GM11168 (cell line): ENCODE results near the gene SBF2.

Source experiments
- in situ Hi-C: fragments of 300-500 bp; cut with MboI; formaldehyde crosslinking; loops from one replicate; pipeline ENCODE4 v1.12.0; 2022; ENCODE audit warnings: low sequenced_read_pairs; ENCODE audit not compliant: unreplicated experiment

SBF2 gene

DNA sequence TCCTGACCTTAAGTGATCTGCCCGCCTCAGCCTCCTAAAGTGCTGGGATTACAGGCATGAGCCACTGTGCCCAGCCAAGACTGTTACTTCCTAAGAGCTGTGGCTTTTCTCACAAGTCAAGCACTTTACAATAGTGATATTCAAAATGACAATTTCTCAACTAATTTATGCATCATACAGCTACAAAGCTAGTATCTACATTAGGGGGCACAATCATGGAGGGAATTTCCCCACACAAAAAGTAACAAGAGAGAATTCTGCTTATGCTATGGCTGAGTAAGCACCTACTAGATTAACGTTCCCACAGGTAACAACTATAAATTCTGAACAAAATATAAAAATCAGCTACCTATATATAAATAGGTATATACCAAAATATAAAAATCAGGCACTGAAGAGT, 72.7 kb downstream of the SBF2 start:
- in situ Hi-C loops, result no loop called here

DNA sequence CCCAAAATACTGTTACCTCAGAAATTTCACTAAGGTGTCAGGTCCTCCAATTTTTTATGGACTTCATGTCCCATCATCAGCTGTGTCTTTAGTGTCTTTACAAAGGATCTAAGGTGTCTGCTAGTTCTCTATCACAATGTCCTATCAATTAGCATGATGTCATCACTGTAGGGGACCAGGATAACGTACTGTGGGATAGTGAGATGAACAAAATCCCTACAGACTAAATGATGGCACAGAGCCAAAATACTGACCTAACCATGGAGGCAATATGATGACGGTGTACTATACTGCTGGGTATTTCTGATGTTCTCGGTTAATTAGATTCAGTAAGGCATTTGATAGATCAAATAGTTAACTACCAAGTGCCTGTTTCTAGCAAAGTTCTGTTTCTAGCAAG, 82.5 kb downstream of the SBF2 start:
- in situ Hi-C loops, result loop anchor here (5.0 kb wide), 1 partner anchor 101 kb away; no protein-coding TSS in a partner anchor

DNA sequence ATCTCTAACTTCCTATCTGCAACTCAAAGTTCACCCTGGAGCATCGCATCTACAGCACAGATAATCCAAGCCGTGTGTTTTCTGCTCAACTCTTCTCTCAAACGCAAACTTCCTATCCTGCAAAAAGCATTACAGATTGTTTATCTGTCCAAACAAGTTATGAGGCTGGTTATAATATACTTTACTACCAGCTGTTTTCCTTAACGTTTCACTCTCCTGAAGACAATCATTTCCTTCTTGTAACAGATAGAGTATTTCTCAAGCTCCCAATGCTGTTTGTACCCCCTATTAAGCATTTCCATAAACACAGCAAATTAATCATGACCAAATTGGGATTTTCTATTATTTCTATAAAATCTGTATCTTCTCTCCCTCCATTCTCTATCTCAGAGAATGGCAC, 84.7 kb downstream of the SBF2 start:
- in situ Hi-C loops, result no loop called here

DNA sequence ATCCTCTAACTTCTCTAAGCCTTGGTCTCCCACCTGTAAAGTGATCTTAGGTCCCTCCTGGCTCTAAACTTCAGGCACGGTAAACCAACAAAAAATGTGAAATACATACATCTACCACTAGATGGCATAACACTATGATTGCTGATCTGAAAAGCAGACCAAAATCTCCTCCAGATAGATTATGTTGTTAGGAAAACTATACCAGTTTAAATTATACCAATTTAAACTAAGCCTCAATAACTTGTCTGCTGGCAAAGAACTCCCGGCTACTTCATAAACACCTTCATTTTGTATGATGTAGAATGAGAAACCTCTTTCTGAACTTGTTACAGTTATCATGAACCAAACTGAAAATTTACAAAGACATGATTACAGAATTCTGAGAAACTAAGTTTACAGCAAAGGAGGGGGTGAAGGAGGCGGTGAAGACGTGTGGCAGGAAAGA, 85.9 kb downstream of the SBF2 start:
- in situ Hi-C loops, result no loop called here

DNA sequence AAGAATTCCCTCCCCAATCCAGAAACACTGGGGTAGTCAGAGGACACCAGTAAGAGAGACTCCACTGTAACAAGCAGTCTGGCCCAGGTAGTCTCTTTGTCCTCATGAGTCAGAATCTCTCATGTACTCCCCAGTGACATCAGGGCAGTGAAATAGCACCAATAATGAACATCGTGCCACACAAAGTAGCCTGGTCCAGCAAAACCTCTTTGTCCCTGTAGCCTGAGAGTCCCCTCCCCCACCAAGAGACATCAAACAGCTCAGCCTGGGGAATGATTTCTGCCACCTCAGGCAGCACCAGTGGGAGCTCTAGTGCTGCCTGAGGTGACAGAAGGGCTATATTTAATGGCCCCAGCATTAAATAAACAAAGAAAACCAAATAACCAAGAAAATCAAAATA, 88.1 kb downstream of the SBF2 start:
- in situ Hi-C loops, result no loop called here

DNA sequence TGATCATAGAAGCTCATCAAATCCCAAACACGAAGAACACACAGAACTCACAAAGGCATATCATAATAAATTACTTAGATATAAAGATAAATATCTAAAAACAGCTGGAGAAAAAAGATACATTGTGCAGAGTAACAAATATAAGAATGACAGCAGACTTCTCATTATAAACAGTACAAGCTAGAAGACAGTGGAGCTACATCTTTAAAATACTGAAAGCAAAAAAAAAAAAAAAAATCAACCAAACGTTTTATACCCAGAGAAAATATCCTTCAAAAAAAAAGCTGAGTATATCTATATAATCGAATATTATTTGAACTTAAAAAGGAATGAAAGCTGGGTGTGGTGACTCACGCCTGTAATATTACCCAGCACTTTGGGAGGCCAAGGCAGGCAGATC, 90.0 kb downstream of the SBF2 start:
- in situ Hi-C loops, result no loop called here

DNA sequence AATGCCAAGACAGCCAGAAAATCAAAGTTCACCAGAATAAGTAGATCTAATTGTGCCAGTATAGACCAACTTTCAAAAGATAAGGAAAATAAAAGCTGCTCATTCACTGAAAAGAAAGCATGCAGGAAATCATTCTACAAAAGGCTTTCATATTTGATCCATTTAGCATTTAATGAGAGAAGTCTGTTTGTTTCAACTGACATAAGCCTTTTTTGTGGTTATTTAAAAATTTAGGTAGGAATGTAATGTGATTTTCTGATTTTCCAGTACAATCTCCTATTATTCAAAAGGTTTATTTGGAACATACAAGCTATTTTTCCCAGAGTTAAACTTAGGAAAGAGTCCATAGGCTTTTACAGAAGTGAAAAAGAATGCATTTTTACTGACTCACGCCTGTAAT, 92.7 kb downstream of the SBF2 start:
- in situ Hi-C loops, result no loop called here

DNA sequence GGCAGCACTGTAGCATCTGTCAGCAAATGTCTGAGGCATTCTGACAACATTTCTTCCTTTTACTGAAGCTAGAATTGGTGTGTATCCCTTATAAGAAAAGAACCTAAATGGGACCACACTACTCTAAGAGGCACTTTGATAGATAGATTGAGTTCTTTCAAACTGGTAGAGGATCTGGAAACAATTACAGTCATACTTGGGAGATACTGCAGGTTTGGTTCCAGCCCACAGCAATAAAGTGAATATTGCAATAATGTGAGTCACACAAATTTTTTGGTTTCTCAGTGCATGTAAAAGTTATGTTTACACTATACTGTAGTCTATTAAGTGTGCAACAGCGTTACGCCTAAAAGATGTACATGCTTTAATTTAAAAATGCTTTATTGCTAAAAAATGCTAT, 96.9 kb downstream of the SBF2 start:
- in situ Hi-C loops, result no loop called here

DNA sequence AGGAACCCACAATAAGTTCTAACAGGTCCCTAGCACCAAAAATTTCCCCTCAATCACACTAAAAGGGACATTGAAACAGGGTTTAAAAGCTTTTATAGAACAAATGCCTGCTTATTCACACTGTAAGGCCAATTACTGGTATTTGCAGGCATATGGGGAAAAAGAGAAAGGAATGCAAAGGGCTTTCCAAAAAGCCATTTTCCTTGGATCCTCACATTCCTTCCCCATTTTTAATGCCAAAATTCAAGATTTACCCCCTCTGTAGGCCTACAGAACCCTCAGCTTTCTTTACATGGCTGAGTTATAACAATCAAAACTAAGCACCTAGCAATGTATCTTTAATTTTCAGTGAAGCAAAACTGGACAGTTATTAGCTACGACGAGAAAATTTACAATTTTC, 102.0 kb downstream of the SBF2 start:
- in situ Hi-C loops, result no loop called here

DNA sequence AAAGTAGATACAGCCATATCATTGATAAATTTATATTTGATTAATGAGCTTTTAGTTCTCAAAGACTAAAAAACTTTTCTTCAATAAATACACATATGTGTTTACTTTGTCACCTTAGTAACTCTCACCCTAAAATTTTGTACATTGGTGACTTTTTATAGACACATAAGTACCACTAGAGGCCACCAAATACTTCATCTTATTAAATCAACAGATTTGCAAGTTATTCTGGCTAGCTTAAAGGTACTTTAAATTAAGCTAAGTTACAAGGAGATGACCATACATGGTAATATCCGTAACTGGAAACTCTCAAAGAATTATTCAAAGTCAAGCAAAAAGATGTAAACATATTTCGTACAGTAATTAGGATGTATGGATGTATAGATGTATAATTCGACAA, 112.2 kb downstream of the SBF2 start:
- in situ Hi-C loops, result no loop called here

DNA sequence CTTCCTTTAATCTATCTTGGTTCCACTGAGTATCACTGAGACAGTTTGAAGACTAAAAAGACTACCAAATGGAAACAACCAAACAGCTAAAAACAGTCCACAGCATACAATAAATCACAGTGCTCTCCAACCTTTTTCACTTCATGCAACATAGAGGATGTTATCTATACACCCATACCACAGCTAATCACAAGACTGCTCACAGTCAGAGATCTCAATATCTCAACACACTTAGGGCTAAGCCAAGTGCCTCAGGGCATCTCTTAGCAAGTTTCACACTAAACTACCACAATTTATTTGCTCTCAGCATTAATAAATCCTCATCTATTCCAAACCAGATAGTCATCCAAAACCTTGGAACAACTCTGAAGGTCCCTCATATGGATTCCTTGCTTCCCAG, 129.4 kb downstream of the SBF2 start:
- in situ Hi-C loops, result no loop called here

DNA sequence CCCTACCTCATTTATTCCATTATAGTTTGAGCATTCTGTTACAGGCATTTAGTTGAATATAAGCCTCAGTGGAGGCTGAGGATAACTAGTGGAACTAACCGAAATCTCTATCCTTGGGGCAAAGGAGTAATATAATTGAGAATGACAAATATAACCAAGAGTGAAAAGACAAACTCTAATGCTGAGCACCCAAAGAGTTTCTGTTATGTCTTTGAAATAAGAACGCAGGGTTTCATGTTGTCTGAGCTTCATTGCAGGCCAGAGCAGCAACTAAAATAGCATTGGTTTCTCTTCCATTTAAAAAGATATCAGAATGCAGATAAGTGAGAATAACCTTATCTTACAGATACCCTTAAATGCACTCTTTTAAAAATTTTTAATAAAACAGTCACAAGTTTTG, 131.8 kb downstream of the SBF2 start:
- in situ Hi-C loops, result no loop called here

DNA sequence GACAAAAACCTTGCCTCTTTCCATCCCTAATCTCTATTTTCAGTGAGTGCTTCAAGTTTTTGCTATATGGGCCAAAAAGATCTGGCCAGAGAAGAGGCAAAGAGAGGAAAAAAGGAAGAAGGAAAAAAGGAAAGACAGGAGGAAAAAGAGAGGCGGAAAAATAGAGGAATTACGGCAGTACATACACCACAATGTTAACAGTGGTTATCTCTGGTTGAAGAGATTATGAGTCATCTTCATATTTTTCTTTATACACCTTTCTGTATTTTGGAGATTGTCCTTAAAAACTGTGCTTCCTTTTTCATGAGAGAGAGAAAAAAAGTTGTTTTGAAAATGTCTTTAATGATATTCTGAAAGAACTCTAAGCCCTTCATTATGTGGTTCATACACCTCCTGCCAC, 133.7 kb downstream of the SBF2 start:
- in situ Hi-C loops, result no loop called here

DNA sequence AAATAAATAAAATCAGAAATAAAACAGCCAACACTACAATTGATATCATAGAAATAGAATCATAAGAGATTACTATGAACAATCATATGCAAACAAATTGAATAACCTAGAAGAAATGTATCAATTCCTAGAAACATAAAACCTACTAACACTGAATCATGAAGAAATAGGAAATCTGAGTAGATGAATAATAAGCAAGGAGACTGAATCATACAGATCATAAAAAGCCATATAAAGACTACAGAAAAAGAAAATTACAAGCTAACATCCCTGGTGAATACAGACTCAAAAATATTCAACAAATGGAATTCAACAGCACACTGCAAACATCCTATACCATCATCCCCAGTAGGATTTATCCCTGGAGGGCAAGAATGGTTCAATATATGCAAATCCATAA, 135.6 kb downstream of the SBF2 start:
- in situ Hi-C loops, result no loop called here

DNA sequence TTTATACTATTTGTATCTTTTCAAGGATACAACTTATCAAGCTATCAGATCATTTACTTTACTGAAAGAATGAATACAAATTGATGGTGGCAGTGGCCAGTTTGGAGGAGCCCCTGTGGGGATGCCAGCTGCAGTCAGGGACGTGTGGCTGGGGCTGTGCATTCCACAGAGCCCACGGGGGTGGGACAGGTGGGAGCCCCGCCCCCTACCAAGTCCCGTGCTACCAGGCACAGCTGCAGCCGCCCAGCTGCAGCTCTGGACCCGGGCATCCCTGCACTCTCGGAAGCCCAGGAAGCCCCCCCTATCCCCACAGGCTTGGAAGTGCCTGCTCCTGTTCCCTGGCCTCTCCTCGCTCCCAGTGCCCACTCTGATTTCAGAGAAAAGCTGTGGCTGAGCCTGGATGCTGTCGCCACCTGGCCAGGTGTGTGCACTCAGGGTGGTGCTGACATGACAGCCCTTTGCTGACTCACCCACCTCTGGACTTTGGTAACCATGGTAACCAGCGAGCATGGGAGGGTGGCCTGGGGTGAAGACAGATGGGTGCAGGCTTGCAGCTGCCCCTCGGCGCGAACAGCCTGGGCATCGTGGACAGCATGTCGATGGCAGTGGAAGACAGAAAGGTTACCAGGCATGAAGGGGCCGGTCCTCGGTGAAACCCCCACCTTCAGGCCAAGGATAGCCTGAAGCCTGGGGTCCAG, 138.1 kb downstream of the SBF2 start:
- in situ Hi-C loops, result no loop called here

DNA sequence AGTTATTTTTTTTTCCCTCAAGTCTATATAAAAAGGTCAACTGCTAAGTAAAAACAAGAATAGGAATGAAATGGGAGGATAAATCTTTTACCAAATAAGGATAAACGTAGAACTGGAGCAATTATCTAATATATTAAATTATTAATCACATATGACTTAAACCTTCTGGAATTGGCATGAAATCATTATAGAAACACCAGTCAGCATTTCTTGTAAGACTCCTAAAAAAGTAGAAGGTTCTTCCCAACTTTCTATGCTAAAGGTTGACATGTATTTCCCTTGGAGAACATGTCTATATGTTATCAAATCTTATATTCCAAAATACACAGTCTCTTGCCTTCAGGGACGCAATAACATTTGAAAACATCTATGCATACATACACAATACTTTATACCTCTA, 143.2 kb downstream of the SBF2 start:
- in situ Hi-C loops, result no loop called here

DNA sequence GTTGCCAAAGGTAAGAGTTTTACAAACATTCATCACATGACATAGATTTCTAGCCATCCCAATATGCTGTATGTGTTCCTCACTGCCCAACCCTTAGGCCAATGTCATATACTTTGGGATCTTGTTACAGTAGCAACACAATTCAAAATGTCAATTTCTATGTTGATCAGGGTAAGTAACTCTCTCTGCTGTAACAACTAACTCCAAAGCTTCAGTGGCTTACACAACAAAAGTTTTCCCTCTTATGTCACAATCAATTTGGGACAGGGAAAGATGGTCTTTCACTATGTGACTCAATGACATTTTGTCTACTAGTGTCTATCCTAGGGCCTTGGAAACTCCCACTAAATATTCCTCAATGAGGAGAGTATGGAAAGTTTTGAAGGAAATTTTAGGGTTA, 144.5 kb downstream of the SBF2 start:
- in situ Hi-C loops, result no loop called here

DNA sequence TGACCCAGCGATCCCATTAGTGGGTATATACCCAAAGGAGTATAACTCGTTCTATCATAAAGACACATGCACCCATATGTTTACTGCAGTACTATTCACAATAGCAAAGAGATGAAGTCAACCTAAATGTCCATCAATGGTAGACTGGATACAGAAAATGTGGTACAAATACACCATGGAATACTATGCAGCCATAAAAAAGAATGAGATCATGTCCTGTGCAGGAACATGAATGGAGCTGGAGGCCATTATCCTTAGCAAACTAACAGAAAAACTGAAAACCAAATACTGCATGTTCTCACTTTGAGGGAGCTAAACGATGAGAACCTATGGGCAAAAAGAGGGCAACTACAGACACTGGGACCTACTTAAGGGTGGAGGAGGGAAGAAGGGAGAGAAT, 146.8 kb downstream of the SBF2 start:
- in situ Hi-C loops, result no loop called here

DNA sequence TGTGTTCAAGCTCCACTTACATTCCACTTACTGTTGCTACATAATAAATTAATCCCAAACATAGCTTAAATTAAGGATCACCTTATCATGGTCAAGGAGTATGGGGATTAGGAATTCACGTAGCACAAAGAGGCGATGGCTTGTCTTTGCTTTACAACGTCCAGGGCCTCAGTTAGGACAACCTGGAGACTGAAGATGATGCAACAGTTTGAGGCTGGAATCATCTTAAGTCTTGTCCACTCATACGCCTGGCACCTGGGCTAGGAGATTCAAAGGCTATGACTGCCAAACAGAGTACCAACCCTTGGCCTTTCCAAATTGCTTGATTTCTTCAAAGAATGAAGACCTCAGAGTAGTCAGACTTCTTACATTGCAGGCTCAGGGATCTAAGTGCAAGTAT, 149.1 kb downstream of the SBF2 start:
- in situ Hi-C loops, result no loop called here

DNA sequence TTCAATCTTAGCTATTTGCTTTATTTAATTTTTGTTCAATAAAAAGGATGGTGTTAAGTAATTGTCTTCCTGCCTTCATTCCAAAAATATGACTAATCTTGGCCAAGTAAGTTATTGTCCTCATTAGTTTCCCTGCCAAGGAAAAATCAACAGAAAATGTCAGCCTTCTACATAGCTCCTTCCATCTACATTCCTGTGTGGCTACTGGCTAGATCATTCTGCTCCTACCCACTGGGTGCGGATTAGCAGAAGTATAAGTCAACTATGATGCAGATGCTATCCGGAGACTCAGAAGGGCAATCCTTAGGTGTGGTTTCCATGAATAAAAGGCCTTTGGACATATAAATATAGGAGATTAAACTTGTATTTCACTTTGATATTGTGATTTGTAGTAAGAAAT, 154.4 kb downstream of the SBF2 start:
- in situ Hi-C loops, result no loop called here

DNA sequence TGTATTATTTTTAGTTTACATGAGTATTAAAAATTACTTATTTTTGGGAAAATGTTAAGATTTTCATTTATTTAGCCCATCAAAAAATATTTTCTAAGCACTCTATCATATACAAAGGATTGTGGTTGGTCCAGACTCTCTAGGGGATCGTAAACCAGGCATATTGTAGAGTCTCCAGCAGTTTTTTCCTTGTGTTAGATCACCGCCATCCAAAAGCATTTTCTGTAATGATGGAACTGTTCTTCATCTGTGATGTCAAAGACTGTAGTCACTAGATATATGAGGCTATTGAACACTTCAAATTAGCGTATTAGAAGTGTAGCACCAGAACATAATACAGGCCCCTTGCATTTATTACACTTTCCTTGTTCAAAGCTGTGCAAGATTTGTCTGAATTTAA, 154.9 kb downstream of the SBF2 start:
- in situ Hi-C loops, result no loop called here

DNA sequence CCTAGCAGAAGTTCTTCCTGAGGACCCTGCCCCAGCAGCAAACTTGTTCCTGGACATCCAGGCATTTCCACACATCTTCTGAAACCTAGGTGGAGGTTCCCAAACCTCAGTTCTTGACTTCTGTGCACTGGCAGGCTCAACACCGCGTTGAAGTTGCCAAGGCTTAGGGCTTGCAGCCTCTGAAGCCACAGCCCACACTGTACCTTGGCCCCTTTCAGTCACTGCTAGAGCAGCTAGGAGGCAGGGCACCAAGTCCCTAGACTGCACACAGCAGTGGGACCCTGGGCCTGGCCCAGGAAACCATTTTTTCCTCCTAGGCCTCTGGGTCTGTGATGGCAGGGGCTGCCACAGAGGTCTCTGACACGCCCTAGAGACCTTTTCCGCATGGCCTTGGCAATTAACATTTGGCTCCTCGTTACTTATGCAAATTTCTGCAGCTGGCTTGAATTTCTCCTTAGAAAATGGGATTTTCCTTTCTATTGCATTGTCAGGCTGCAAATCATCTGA, 159.0 kb downstream of the SBF2 start:
- in situ Hi-C loops, result no loop called here
